Astrocyte of the cerebellum (primary cell): Measurements from ENCODE around the gene CLASP2.
"Not testable (repeated sequence)": the region's sequence is repeated elsewhere in the genome, so short reads cannot be mapped to it uniquely, and the experiment has no call there.

Experiments used
- DNase-seq: peaks from one replicate; pipeline ENCODE4 v3.0.0-alpha.2; 2011; ENCODE audit warnings: low read depth
- H3K4me3 ChIP-seq: 2 replicates; pipeline ENCODE4 v1.5.1; 2011; ENCODE audit warnings: mild to moderate bottlenecking, low read depth, low read length, moderate library complexity
- in situ Hi-C: cut with HindIII; loops from 2 replicates; pipeline ENCODE4 v1.10.0; 2017; ENCODE audit warnings: low sequenced_read_pairs
- TF ChIP-seq, protein P1 (sequence below): IDR thresholded peaks from 2 replicates; pipeline ENCODE4 v1.5.1; 2012; ENCODE audit warnings: low read length, low read depth, moderate library complexity, mild to moderate bottlenecking; ENCODE audit errors: missing control alignments

Gene CLASP2

DNA sequence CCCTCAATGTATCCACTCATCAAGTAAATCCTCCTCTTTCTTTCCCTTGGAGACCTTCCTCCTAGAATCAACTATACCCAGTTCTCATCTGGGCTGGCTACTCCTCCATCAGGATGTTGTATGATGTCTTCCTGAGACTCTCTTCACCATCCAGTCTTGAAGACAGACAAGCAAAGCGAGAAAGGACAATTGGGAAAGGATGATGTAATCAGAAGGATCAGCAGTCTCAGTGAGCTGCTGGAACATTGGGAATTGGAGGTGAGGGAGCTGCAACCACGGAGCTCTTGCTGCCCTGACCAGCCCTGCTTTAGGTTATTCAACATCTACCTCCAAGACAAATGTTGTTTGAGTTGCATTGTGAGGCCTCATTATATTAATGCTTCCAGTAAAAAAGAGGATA is 229.8 kb downstream of the CLASP2 start:
- no peak for DNase-seq
- TF ChIP-seq, protein P1, sequence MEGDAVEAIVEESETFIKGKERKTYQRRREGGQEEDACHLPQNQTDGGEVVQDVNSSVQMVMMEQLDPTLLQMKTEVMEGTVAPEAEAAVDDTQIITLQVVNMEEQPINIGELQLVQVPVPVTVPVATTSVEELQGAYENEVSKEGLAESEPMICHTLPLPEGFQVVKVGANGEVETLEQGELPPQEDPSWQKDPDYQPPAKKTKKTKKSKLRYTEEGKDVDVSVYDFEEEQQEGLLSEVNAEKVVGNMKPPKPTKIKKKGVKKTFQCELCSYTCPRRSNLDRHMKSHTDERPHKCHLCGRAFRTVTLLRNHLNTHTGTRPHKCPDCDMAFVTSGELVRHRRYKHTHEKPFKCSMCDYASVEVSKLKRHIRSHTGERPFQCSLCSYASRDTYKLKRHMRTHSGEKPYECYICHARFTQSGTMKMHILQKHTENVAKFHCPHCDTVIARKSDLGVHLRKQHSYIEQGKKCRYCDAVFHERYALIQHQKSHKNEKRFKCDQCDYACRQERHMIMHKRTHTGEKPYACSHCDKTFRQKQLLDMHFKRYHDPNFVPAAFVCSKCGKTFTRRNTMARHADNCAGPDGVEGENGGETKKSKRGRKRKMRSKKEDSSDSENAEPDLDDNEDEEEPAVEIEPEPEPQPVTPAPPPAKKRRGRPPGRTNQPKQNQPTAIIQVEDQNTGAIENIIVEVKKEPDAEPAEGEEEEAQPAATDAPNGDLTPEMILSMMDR, result no peak
- no peak overlapping the region for H3K4me3 ChIP-seq
- in situ Hi-C loops, result no loop called here

DNA sequence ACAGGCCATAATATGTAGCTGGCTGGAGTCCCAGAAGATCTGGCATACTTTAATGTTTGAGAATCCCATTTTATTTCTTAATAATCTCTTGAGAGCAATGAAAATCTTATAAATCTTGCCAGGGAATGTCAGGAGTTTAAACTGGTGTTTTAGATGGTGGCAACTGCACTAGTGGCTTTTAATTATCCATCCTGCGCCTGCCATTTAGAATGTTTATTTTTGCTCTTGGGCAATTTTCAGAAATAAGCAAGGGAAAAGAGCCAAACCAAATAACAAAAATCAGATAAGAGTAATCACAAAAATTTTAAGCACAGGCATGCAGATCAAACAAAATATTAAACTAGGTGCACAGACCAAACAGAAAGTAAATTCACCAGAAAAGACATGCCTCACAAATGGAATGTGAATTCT is 235.9 kb downstream of the CLASP2 start:
- in situ Hi-C loops, result no loop called here
- H3K4me3 ChIP-seq, result no peak overlapping the region
- no peak for DNase-seq
- TF ChIP-seq, protein P1, result no peak

DNA sequence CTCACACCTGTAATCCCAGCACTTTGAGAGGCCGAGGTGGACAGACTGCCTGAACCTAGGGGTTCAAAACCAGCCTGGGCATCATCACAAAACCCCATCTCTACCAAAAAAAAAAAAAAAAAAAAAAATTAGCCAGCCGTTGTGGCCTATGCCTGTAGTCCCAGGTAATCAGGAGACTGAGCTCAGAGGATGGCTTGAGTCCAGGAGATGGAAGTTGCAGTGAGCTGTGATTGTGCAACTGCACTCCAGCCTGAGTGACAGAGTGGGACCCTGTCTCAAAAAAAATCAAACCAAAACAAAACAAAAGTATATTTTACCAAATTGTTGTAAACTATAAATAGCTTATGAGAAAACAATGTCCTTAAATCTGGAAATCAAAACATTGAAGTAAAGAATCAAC is 243.2 kb downstream of the CLASP2 start:
- TF ChIP-seq, protein P1, result no peak
- no peak overlapping the region for H3K4me3 ChIP-seq
- in situ Hi-C loops, result no loop called here
- no peak for DNase-seq

DNA sequence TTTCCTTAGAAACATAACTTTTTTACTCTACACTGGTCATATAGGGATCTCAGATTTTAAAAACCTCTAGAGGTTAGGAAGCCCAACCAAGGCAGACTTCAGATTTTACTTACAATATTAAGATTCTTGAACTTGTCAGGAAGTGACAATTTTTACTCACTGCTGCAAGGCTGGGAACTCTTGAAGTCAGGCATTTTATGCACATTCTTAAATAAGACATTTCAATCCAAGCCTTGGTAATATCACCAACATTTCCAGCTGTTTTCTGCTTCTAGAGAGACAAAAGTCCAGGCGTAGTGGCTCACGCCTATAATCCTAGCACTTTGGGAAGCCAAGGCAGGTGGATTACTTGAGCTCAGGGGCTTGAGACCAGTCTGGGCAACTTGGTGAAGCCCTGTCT is 244.2 kb downstream of the CLASP2 start:
- no peak overlapping the region for H3K4me3 ChIP-seq
- no peak for DNase-seq
- in situ Hi-C loops, result no loop called here
- TF ChIP-seq, protein P1, result no peak

DNA sequence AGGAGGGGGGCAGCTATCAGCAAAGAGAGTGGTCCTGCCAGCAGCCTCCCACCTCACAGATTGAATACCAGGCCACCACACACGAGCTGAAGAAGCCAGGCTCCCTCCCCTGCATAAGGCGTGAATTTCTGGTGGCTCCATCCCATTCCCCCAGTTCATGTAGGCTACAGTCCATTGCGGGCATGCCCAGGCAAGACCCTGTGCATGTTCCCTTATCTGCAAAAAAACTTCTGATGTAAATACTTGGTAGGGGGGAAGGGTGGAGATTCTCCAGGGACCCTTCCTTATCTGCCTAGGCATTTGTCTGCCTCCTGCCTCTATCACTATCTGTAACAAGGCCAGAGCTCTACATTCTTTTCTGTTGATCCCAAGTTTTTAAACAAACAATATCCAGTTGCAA is 250.3 kb downstream of the CLASP2 start:
- H3K4me3 ChIP-seq, result no peak overlapping the region
- TF ChIP-seq, protein P1, result no peak
- no peak for DNase-seq
- in situ Hi-C loops, result no loop called here

DNA sequence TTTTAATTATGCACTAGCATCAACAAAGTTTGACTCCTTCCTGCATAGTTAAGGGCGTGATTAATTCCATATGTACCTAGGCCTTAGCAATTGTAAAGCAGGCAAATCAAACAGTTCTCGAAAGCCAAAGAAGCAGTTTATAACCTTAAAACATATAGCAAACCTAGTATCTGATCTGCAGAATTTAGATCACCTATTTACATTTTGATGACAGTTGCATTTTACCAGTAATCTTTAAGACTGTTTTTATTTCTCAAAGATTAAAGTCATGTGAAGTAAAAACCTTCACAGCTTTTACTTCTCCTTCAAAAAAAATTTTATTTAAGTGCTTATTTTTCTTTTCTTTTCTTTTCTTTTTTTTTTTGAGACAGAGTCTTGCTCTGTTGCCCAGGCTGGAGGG is 257.0 kb downstream of the CLASP2 start:
- in situ Hi-C loops, result no loop called here
- TF ChIP-seq, protein P1, result no peak
- no peak overlapping the region for H3K4me3 ChIP-seq
- DNase-seq, result no peak

DNA sequence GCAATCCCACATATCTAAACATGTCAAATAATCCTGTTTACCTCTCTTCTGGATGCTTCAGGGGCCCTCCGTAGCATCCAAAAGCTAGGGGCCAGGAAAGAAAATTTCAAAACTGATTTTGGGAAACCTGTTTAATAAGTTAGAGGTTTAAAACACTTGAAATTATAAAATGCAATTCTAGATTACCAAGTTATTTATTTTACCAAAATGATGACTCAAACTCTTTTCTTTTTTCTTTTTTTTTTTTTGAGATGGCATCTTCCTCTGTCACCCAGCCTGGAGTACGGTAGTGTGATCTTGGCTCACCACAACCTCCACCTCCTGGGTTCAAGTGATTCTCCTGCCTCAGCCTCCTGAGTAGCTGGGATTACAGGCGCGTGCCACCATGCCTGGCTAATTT is 258.5 kb downstream of the CLASP2 start:
- DNase-seq, H3K4me3 ChIP-seq, in situ Hi-C loops: not testable (repeated sequence)
